ENCODE measurements around the gene ESM1. TPM values are rescaled to one million over a fixed set of nuclear protein-coding genes. Genes with fewer than 3 reads are reported as not detected.

The ESM1 gene
- total and polyA plus RNA-seq, 4 donors, result 0.08 to 0.28 TPM; not detected in 2

GRCh38 chr5:55027595-55027994 lies 42.2 kb upstream of the ESM1 start:
- WGBS, result 82% methylated on average over 3 of the region's 3 CpGs
- DNase-seq (ENCODE audit: low spot score), result no peak
- no peak overlapping the region for H3K27ac ChIP-seq (ENCODE audit: low read depth in 1 of 2, low read length in 2 of 2)

More at GRCh38 chr5:55027595-55027994, 42.2 kb upstream of the ESM1 start:
- TF ChIP-seq NR2F2 (IDR thresholded peaks at IDR 0.05), result no peak
- no peak for TF ChIP-seq RXRA (IDR thresholded peaks at IDR 0.05)
- TF ChIP-seq JUND (IDR thresholded peaks at IDR 0.05), result no peak
- no peak for TF ChIP-seq FOXA2 (IDR thresholded peaks at IDR 0.05)
- TF ChIP-seq ZBTB33 (IDR thresholded peaks at IDR 0.05), result no peak
- TF ChIP-seq REST (IDR thresholded peaks at IDR 0.05), result no peak
- TF ChIP-seq YY1 (IDR thresholded peaks at IDR 0.05), result no peak
- TF ChIP-seq HNF4A (conservative IDR thresholded peaks at IDR 0.05), result no peak
- TF ChIP-seq CTCF (IDR thresholded peaks at IDR 0.05; ENCODE audit: low read depth, low read length, missing input control), result no peak
- TF ChIP-seq GABPA (IDR thresholded peaks at IDR 0.05 in 1 of 2, conservative IDR thresholded peaks at IDR 0.05 in 1 of 2), result no peak
- TF ChIP-seq HNF4G (IDR thresholded peaks at IDR 0.05), result no peak
- TF ChIP-seq SP1 (IDR thresholded peaks at IDR 0.05), result no peak
- TF ChIP-seq RAD21 (IDR thresholded peaks at IDR 0.05), result no peak
- TF ChIP-seq ATF3 (IDR thresholded peaks at IDR 0.05), result no peak
- TF ChIP-seq FOXA1 (IDR thresholded peaks at IDR 0.05), result no peak
- no peak for TF ChIP-seq TAF1 (conservative IDR thresholded peaks at IDR 0.05)
- TF ChIP-seq MAX (IDR thresholded peaks at IDR 0.05), result no peak
- no peak for TF ChIP-seq EGR1 (IDR thresholded peaks at IDR 0.05; ENCODE audit: low read depth in 2 of 2)
- Histone ChIP-seq H3K36me3 (ENCODE audit: control insufficient read depth in 4 of 4, insufficient read depth in 3 of 4, low read depth in 1 of 4, low read length in 3 of 4) (no peaks in the 10 kb centered on the region), H3K9ac (ENCODE audit: low read depth in 1 of 2, low read length in 2 of 2) (no peak overlapping the region), H3K4me1 (ENCODE audit: control insufficient read depth in 4 of 4, insufficient read depth in 4 of 4, low read length in 3 of 4) (no peaks in the 10 kb centered on the region), H3K9me3 (ENCODE audit: control insufficient read depth in 4 of 4, low read length in 3 of 4) (no peaks in the 10 kb centered on the region), H3K4me3 (ENCODE audit: low read depth in 1 of 3, low read length in 3 of 3) (no peak overlapping the region), H3K27me3 (ENCODE audit: control insufficient read depth in 4 of 4, insufficient read depth in 4 of 4, low read length in 3 of 4) (no peaks in the 10 kb centered on the region)

Data from liver (tissue), 9 donors.